Kidney epithelial cell (primary cell): ENCODE measurements around the gene MAPK10. TPM values are rescaled to one million over a fixed set of nuclear protein-coding genes. Genes with fewer than 3 reads are reported as not detected.

Source experiments
- DNase-seq: peaks from one replicate; pipeline ENCODE4 v3.0.0-alpha.2; 2010; ENCODE audit warnings: low read depth
- H3K27me3 ChIP-seq: 2 replicates; pipeline ENCODE4 v1.6.0; 2011; ENCODE audit warnings: low read length; ENCODE audit not compliant: control insufficient read depth, insufficient read depth
- H3K36me3 ChIP-seq: 2 replicates; pipeline ENCODE4 v1.5.1; 2011; ENCODE audit warnings: low read length; ENCODE audit not compliant: control insufficient read depth, insufficient read depth
- H3K4me3 ChIP-seq: 2 replicates; pipeline ENCODE4 v1.5.1; 2011; ENCODE audit warnings: low read depth, mild to moderate bottlenecking, control low read depth, low read length
- CTCF ChIP-seq: IDR thresholded peaks from 2 replicates; pipeline ENCODE4 v1.5.1; 2011; ENCODE audit warnings: mild to moderate bottlenecking, moderate library complexity, low read length, control low read depth, inconsistent platforms; ENCODE audit not compliant: insufficient read depth, poor library complexity, severe bottlenecking
- total RNA-seq: library from RNA; depleted of rRNA; stranded (reverse); fragments of >200 nt; gene quantifications from 2 replicates; pipeline ENCODE4 v1.2.3, GENCODE V29; 2015

The MAPK10 gene
- total RNA-seq, 1 donor from 2014 or later, result 2.7 TPM

- TF ChIP-seq CTCF, result no peak
- no peak overlapping the region for H3K4me3 ChIP-seq
- H3K36me3 ChIP-seq, result no peaks in the 10 kb centered on the region
- no peaks in the 10 kb centered on the region for H3K27me3 ChIP-seq
- DNase-seq, result no peak
Measured at GRCh38 chr4:86101841-86102240, 258.0 kb downstream of the MAPK10 start.

GRCh38 chr4:86101410-86101809 lies 258.4 kb downstream of the MAPK10 start:
- H3K4me3 ChIP-seq, result no peak overlapping the region
- no peak for DNase-seq
- H3K36me3 ChIP-seq, result no peaks in the 10 kb centered on the region
- no peaks in the 10 kb centered on the region for H3K27me3 ChIP-seq
- TF ChIP-seq CTCF, result no peak

- DNase-seq, result no peak
- Histone ChIP-seq H3K4me3 (no peak overlapping the region), H3K27me3 (no peaks in the 10 kb centered on the region), H3K36me3 (no peaks in the 10 kb centered on the region)
- TF ChIP-seq CTCF, result no peak
Measured at GRCh38 chr4:86100539-86101215, 259.2 kb downstream of the MAPK10 start.

GRCh38 chr4:86099348-86099747 lies 260.5 kb downstream of the MAPK10 start:
- H3K4me3 ChIP-seq, result no peak overlapping the region
- no peak for TF ChIP-seq CTCF
- H3K36me3 ChIP-seq, result no peaks in the 10 kb centered on the region
- no peak for DNase-seq
- H3K27me3 ChIP-seq, result no peaks in the 10 kb centered on the region

GRCh38 chr4:86098691-86099090 lies 261.2 kb downstream of the MAPK10 start:
- Histone ChIP-seq H3K4me3 (no peak overlapping the region), H3K36me3 (no peaks in the 10 kb centered on the region), H3K27me3 (no peaks in the 10 kb centered on the region)
- no peak for DNase-seq
- TF ChIP-seq CTCF, result no peak

GRCh38 chr4:86096373-86096772 lies 263.5 kb downstream of the MAPK10 start:
- H3K36me3 ChIP-seq, result no peaks in the 10 kb centered on the region
- H3K27me3 ChIP-seq, result no peaks in the 10 kb centered on the region
- no peak for DNase-seq
- TF ChIP-seq CTCF, result no peak
- H3K4me3 ChIP-seq, result no peak overlapping the region
